G401.6 (cell line): ENCODE data around the gene SLC4A1.
"Not testable (repeated sequence)": the region's sequence is repeated elsewhere in the genome, so short reads cannot be mapped to it uniquely, and the experiment has no call there.

ENCODE experiments used
- FAIRE-seq: peaks from 2 replicates; lab custom pipeline; 2012; peaks lifted over from hg19 to GRCh38; lab: Jason Lieb, UNC

SLC4A1 gene

GRCh38 chr17:44256671-44257070 lies 11.3 kb downstream of the SLC4A1 start:
- no peak for FAIRE-seq

GRCh38 chr17:44255915-44256314 lies 12.0 kb downstream of the SLC4A1 start:
- FAIRE-seq, result no peak

- FAIRE-seq, result no peak
These were observed 13.4 kb downstream of the SLC4A1 start for GRCh38 chr17:44254361-44255095.

- no peak for FAIRE-seq
These were observed 14.9 kb downstream of the SLC4A1 start for GRCh38 chr17:44253006-44253405.

GRCh38 chr17:44251062-44251461 lies 16.9 kb downstream of the SLC4A1 start:
- FAIRE-seq, result no peak

- FAIRE-seq, result no peak
These were observed 18.3 kb downstream of the SLC4A1 start for GRCh38 chr17:44249501-44250246.

- FAIRE-seq, result no peak
These were observed 19.8 kb downstream of the SLC4A1 start for GRCh38 chr17:44247876-44248736.

- no peak for FAIRE-seq
These were observed 20.5 kb downstream of the SLC4A1 start for GRCh38 chr17:44247440-44247841.

- FAIRE-seq, result no peak
These were observed 26.8 kb downstream of the SLC4A1 start for GRCh38 chr17:44241106-44241624.

GRCh38 chr17:44237886-44238285 lies 30.0 kb downstream of the SLC4A1 start:
- not testable (repeated sequence) for FAIRE-seq

- FAIRE-seq, result no peak
These were observed 31.4 kb downstream of the SLC4A1 start for GRCh38 chr17:44236444-44236991.

GRCh38 chr17:44235583-44235936 lies 32.4 kb downstream of the SLC4A1 start:
- no peak for FAIRE-seq

- FAIRE-seq, result no peak
These were observed 34.4 kb downstream of the SLC4A1 start for GRCh38 chr17:44233582-44233981.

- no peak for FAIRE-seq
These were observed 35.9 kb downstream of the SLC4A1 start for GRCh38 chr17:44232061-44232460.

- FAIRE-seq, result no peak
These were observed 37.8 kb downstream of the SLC4A1 start for GRCh38 chr17:44230140-44230539.

GRCh38 chr17:44229090-44229489 lies 38.8 kb downstream of the SLC4A1 start:
- FAIRE-seq, result no peak

- no peak for FAIRE-seq
These were observed 44.3 kb downstream of the SLC4A1 start for GRCh38 chr17:44223541-44224071.

- peak; percentile 30 for FAIRE-seq
These were observed 45.6 kb downstream of the SLC4A1 start for GRCh38 chr17:44222112-44222869.

GRCh38 chr17:44221862-44222111 lies 46.1 kb downstream of the SLC4A1 start:
- FAIRE-seq, result no peak

GRCh38 chr17:44221084-44221861 lies 46.7 kb downstream of the SLC4A1 start:
- FAIRE-seq, result no peak
